ENCODE measurements around the gene BRCA1. TPM values are rescaled to one million over a fixed set of nuclear protein-coding genes. Genes with fewer than 3 reads are reported as not detected.

Gene BRCA1
- total RNA-seq, 1 experiment from 2014 or later = 18.1 TPM

DNA sequence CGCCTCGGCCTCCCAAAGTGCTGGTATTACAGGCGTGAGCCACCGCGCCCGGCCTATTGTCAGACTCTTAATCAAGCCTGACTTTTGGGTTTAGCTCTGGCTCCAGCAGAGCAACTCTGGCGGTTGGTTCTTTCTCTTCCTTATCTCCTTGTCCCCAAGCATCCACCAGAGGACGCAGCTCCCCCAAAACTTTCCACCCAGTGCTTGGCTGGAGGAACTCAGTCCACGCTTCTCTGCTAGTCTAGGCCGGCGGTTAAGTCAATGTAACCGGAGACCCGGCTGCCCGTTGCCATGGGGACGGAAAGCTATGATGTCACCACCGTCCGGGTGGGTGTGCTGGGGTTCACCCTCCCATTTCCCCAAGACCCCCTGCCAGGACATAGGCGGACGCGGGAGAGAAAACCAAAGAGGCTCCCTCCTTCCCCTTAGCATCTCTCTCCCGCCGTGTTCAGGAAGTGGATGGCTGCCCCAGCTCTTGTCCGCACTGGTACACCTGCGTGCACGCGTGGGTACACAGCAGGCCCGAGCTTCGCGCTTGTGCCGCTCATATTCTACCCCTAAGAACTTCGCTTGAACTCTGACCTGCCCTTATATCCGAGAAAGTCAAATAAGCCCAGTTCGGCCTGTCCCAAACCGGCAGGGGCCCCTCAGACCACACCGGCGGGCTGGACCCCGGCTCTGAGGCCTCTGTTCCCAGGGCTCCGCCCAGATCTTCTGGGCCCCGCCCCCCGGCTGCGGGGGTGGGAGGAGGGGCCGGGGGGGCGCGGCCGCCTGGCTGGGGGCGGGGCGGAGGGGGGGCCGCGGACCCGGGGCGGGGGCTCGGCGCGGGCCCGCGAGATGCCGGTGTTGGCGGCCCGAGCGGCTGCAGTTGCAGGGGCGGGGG is 100.5 kb downstream of the BRCA1 start, which contains the start of gene RND2:
Gene RND2, plus strand, starts transcription at position 825 of the 883 bp plus-strand sequence. CDS start 117 bp downstream, outside the sequence.
- ChIA-PET CTCF (interaction anchor here (0.5 to 1.4 kb wide), 10 partner anchors 9 to 751 kb away, joined by 3 to 4 read pairs (median 3); no protein-coding TSS in a partner anchor), POLR2A (interaction anchor here (0.6 to 5.9 kb wide), 12 partner anchors 16 to 417 kb away, joined by 3 to 58 read pairs (median 6); partner anchors contain the start of genes ARL4D, IFI35, NBR1 and RPL27)
- H3K4me3 Mint-ChIP-seq (ENCODE audit: unreplicated experiment) = peak within 1 kb of the TSS; percentile 71
- DNase-seq (ENCODE audit: unreplicated experiment) = peak; percentile 93
- no TSS peak for BruUV-seq (replicated peaks)
- no peaks in the 10 kb centered on the region for H3K27me3 Mint-ChIP-seq (ENCODE audit: insufficient read depth, unreplicated experiment)
- TF ChIP-seq, protein P1, sequence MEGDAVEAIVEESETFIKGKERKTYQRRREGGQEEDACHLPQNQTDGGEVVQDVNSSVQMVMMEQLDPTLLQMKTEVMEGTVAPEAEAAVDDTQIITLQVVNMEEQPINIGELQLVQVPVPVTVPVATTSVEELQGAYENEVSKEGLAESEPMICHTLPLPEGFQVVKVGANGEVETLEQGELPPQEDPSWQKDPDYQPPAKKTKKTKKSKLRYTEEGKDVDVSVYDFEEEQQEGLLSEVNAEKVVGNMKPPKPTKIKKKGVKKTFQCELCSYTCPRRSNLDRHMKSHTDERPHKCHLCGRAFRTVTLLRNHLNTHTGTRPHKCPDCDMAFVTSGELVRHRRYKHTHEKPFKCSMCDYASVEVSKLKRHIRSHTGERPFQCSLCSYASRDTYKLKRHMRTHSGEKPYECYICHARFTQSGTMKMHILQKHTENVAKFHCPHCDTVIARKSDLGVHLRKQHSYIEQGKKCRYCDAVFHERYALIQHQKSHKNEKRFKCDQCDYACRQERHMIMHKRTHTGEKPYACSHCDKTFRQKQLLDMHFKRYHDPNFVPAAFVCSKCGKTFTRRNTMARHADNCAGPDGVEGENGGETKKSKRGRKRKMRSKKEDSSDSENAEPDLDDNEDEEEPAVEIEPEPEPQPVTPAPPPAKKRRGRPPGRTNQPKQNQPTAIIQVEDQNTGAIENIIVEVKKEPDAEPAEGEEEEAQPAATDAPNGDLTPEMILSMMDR (IDR thresholded peaks at IDR 0.05; ENCODE audit: unreplicated experiment) = peak; percentile 51
- peak within 1 kb of the TSS; percentile 61 for H3K27ac Mint-ChIP-seq (ENCODE audit: low read depth, unreplicated experiment)
- intact Hi-C loops (cut with micrococcal nuclease) = loop anchor here (1.0 to 10.0 kb wide), 4 partner anchors 100 to 310 kb away; partner anchors contain the start of genes NBR1 and TMEM106A
- H3K36me3 Mint-ChIP-seq (ENCODE audit: insufficient read depth, unreplicated experiment) = peaks cover 17% of the 10 kb centered on the region
- peaks cover 14% of the 10 kb centered on the region for H3K4me1 Mint-ChIP-seq (ENCODE audit: insufficient read depth, unreplicated experiment)
- H3K9me3 Mint-ChIP-seq (ENCODE audit: unreplicated experiment) = no peaks in the 10 kb centered on the region

DNA sequence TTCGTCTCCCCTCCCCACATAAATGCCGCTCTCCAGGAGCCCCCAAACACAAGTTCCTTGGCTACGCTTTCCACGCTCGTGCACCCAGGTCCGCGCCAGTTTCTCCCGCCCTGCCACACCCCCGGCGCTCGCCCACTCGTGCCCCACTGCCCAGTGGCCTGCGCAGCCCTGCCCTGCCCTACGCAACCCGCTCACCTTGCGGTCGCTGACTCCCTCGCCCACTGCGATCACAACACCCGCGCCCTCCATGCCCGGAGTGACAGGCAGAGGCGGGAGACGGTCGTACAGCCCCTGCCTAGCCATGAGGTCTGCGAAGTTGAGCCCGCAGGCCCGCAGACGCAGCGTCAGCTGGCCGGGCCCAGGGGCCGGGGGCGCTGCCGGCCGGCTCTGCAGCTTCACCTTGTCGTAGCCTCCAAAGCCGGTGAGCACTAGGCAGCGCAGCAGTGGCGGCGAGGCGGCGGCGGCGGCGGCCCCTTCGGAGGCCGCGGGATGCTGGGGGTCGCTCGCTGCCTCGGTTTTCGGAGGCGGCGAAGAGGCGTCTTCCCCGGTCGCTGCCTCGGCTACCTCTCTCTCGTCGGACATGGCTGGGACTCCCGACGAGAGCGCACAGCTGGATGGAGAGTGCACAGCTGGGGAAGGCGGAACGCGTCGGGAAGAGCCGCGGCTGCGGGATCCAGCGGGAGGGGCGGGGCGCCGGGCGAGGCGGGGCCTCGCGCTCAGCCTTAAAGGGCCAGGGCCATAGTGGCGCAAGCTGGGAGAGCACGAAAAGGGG is 103.2 kb downstream of the BRCA1 start, which contains the start of gene VAT1:
Gene VAT1, minus strand, starts transcription at position 645 of the 772 bp plus-strand sequence. Its CDS starts 63 bp downstream, at position 582.
- peak within 1 kb of the TSS; percentile 91 for H3K4me3 Mint-ChIP-seq (ENCODE audit: unreplicated experiment)
- CTCF ChIA-PET = interaction anchor here (0.7 to 1.1 kb wide), 2 partner anchors 24 to 32 kb away, joined by 3 to 4 read pairs; partner anchors contain the start of gene RPL27
- peak within 1 kb of the TSS; percentile 86 for H3K27ac Mint-ChIP-seq (ENCODE audit: low read depth, unreplicated experiment)
- intact Hi-C loops (cut with micrococcal nuclease) = loop anchor here (5.0 to 10.0 kb wide), 3 partner anchors 150 to 313 kb away; partner anchors contain the start of genes NBR1 and TMEM106A
- peaks cover 26% of the 10 kb centered on the region for H3K36me3 Mint-ChIP-seq (ENCODE audit: insufficient read depth, unreplicated experiment)
- POLR2A ChIA-PET = interaction anchor here (0.6 to 5.9 kb wide), 18 partner anchors 8 to 366 kb away, joined by 3 to 58 read pairs (median 4); partner anchors contain the start of genes BRCA1, IFI35, NBR1 and RPL27
- DNase-seq (ENCODE audit: unreplicated experiment) = peak; percentile 78
- no peaks in the 10 kb centered on the region for H3K9me3 Mint-ChIP-seq (ENCODE audit: unreplicated experiment)
- no peaks in the 10 kb centered on the region for H3K27me3 Mint-ChIP-seq (ENCODE audit: insufficient read depth, unreplicated experiment)
- TF ChIP-seq, protein P1 (IDR thresholded peaks at IDR 0.05; ENCODE audit: unreplicated experiment) = no peak
- peaks cover 20% of the 10 kb centered on the region for H3K4me1 Mint-ChIP-seq (ENCODE audit: insufficient read depth, unreplicated experiment)
- BruUV-seq (replicated peaks) = no TSS peak

DNA sequence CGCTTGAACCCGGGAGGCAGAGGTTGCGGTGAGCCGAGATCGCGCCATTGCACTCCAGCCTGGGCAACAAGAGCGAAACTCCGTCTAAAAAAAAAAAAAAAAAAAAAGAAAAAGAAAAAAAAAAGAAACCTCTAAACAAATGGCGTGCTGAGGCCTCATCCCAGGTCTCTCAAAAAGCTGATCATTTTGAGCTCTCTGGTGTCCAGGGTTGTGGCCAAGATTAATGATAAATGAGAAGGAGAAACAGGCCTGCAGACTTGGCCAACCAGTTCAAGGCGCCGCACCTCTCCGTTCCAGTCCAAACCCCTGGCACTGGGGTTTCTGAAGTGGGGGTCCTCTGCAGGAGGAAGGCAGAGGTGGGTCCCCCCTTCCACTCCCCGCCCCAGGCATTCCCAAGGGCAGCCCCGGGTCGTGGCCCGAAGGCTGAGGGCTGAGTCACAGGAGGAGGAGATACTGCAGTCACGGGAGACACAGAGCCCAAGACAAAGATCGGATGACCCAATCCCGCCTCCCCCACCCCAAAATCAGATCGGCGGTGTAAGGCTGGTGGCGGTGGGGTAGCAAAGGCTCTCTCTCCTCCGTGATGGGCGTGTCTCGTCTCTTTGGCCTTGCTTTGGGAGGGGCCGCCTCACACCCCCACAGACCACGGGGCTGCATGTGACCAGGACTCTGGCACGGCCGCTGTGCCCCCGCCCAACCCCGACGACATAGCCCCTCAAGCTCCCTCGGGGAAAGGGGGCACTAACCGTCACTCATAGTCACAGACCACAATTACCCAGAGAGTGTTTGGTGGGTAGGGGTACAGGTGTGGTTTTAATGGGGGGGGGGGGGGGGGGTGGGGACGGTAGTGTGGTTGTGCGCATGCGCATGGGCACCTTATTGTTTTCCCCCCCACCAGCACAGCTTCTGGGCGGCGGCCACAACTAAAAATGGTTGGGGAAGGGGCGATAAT is 104.1 kb downstream of the BRCA1 start:
- CTCF ChIA-PET = interaction anchor here (0.7 kb wide), 1 partner anchor 32 kb away, joined by 3 read pairs; no protein-coding TSS in a partner anchor
- BruUV-seq (replicated peaks) = no TSS peak

More for the DNA sequence above, 104.1 kb downstream of the BRCA1 start:
- peak; percentile 45 for DNase-seq (ENCODE audit: unreplicated experiment)
- Mint-ChIP-seq H3K27ac (ENCODE audit: low read depth, unreplicated experiment) (peak overlapping the region; percentile 86), H3K9me3 (ENCODE audit: unreplicated experiment) (no peaks in the 10 kb centered on the region), H3K4me1 (ENCODE audit: insufficient read depth, unreplicated experiment) (peaks cover 20% of the 10 kb centered on the region), H3K27me3 (ENCODE audit: insufficient read depth, unreplicated experiment) (no peaks in the 10 kb centered on the region), H3K36me3 (ENCODE audit: insufficient read depth, unreplicated experiment) (peaks cover 34% of the 10 kb centered on the region), H3K4me3 (ENCODE audit: unreplicated experiment) (peak overlapping the region; percentile 91)
- TF ChIP-seq, protein P1 (IDR thresholded peaks at IDR 0.05; ENCODE audit: unreplicated experiment) = no peak
- POLR2A ChIA-PET = interaction anchor here (0.6 to 5.9 kb wide), 16 partner anchors 8 to 367 kb away, joined by 3 to 58 read pairs (median 4); partner anchors contain the start of genes BRCA1, IFI35, NBR1 and RPL27
- intact Hi-C loops (cut with micrococcal nuclease) = loop anchor here (5.0 to 10.0 kb wide), 3 partner anchors 151 to 314 kb away; partner anchors contain the start of genes NBR1 and TMEM106A

Measured in MCF 10A (cell line).